Stomach (tissue), 4 donors: ENCODE results near the gene FREM1.

Experiments used
- EP300 ChIP-seq: sonication (generic); formaldehyde crosslinking; IDR thresholded peaks from one replicate; pipeline ENCODE4 v1.6.1; 2017; ENCODE audit warnings: antibody characterized with exemption
- POLR2AphosphoS5 ChIP-seq, 3 donors: sonication (generic); formaldehyde crosslinking; IDR thresholded peaks; one replicate each; pipeline ENCODE4 v1.6.1; 2016; ENCODE audit warnings: antibody characterized with exemption in 3 of 3
- TF ChIP-seq, protein P1 (sequence below), 7 experiments: fragments of 450-650 bp in 4 of 7; fragments of 200-600 bp in 3 of 7; sonication (generic) in 3 of 7; IDR thresholded peaks; one replicate each; pipeline ENCODE4 v1.5.1; 2016 to 2019; ENCODE audit warnings: antibody characterized with exemption in 7 of 7, control low read depth in 2 of 7, mild to moderate bottlenecking in 1 of 7

DNA sequence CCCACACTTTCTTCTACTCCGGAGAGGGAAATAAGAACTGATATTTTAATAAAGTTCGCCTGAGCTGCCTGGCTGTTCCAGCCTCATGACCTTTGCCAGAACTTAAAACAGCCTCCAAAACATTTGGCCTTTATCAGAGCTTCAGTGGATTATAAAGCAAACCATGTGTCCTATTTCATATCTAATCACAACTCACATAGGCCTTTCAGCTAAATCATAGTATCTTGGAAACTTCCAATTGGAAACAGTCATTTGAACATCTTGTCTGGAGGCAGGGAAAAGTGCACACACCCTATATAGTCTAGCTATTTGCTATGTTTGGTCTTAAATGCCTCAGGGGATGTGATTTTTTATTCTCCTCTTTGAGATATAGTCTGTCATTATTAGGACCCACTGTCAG is 46.0 kb upstream of the FREM1 start:
- TF ChIP-seq, protein P1, sequence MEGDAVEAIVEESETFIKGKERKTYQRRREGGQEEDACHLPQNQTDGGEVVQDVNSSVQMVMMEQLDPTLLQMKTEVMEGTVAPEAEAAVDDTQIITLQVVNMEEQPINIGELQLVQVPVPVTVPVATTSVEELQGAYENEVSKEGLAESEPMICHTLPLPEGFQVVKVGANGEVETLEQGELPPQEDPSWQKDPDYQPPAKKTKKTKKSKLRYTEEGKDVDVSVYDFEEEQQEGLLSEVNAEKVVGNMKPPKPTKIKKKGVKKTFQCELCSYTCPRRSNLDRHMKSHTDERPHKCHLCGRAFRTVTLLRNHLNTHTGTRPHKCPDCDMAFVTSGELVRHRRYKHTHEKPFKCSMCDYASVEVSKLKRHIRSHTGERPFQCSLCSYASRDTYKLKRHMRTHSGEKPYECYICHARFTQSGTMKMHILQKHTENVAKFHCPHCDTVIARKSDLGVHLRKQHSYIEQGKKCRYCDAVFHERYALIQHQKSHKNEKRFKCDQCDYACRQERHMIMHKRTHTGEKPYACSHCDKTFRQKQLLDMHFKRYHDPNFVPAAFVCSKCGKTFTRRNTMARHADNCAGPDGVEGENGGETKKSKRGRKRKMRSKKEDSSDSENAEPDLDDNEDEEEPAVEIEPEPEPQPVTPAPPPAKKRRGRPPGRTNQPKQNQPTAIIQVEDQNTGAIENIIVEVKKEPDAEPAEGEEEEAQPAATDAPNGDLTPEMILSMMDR (IDR thresholded peaks at IDR 0.05) = no peak
- TF ChIP-seq EP300 (no peak), POLR2AphosphoS5 (IDR thresholded peaks at IDR 0.05) (no peak)
